HG03045 (cell line): ENCODE measurements around the gene PRSS33.

Experiments used
- ATAC-seq: cut with Tn5 transposase; IDR thresholded peaks from one replicate; pipeline ENCODE4 v1.9.1; 2021; ENCODE audit warnings: mild to moderate bottlenecking, moderate library complexity; ENCODE audit not compliant: unreplicated experiment

The PRSS33 gene

DNA sequence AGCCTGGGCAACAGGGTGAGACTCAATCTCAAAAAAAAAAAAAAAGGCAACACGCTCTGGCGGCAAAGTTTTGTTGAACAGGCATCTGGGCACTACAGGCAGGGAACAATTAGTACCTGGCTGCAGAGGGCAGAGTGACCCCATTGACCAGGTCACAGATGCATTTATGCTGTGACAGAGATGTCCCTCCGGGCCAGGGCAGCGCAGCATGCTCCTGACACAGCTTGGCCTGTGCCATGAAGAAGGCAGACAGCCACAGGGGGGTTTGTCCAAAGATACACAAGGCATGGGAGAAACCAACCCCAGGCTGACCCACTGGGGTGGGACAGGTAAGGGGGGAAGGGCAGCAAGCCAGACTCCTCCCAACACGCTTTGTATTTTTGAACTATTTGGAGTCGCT is 42.6 kb downstream of the PRSS33 start:
- no peak for ATAC-seq

DNA sequence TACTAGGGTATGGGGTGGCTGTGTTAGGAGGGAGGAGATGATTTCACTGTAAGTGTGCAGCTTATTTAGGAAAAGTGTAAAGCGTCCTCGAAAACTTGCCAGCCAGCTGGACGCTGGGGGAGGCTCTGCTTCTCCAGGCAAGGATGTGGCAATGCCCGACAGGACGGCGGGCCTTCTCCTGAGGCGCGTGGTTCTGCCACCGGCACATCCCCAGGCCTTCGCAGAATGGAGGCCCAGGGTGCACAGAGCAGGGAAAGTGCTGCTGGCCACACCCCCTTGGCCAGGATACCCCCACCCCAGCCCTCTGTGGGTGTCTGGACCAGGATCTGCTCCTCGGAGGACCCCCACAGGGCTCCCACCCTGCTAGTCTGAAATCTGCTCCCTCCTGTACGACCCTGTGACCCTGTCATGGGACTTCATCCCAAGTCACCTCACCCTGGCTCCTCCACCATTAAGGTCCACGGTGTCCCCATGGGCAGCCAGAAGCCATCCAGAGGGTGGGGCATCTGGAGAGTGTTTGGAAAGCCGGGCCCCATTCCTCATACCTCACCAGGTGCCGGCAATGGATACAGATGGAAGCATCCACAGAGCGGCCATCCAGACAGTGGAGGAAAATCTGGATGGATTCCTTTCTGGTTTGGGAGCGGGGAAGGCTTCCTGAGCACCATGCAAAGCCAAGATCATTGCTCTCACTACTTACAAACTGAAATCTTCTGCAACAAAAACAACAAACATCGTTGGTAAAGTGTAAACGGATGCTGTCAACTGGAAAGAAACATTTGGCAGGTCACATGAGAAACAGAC is 44.2 kb downstream of the PRSS33 start:
- ATAC-seq = no peak

DNA sequence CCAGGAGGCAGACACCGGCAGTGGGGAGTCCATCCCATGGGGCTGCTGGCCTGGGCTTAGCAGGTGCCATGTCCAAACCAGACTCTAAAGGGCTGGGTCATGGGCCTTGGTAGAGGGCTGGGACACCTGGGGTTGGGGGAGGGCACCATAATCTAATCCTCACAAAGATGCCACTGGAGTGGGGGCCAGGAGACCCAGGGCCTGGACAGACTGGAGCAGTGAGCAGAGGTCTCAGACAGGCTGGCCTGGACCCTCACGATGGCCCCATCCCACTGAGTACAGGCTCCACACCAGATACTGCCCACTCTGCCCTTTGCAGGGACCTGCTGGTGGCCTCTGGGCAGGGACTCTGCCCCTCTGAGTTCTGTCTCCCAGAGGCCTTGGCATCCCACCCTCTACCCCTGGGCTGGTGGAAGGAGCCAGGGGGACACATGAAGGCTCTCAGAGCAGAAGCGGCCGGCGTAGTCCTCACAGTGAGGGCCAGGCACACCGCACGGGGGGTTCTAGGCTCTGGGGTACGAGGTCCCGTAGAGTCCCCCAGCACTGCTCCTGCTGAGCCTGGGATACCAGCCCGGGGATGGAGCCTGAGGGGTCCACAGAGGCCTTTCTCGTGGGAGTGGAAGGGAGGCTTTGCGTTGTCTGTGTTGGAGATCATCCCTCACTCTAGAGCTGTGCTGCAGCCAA is 44.9 kb downstream of the PRSS33 start:
- ATAC-seq = no peak

DNA sequence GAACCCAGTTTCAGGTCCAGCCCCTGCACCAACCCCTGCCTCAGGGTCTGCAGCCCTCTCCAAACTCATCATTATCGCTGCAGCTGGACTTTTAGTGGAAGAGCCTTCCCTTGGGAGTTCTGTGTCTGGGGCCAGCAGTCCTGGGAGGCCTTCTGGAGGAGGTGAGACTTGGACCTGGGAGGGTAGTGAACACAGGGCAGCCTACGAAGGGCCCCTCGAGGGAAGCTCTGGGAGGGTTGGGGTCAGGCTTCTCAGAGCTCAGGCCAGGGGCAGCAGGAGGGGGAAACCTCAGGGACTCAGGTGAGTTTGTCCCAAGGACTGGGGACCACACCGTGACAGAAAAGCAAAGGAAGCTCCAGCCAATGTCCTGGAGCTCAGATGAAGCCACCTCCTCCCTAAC is 46.2 kb downstream of the PRSS33 start:
- ATAC-seq = no peak

- no peak for ATAC-seq
Observed at GRCh38 chr16:2740476-2740875, 46.9 kb downstream of the PRSS33 start.

- no peak for ATAC-seq
Observed at GRCh38 chr16:2739625-2740430, 47.5 kb downstream of the PRSS33 start.

GRCh38 chr16:2738615-2739014 is 48.7 kb downstream of the PRSS33 start:
- ATAC-seq = no peak

GRCh38 chr16:2737895-2738418 is 49.4 kb downstream of the PRSS33 start:
- no peak for ATAC-seq

DNA sequence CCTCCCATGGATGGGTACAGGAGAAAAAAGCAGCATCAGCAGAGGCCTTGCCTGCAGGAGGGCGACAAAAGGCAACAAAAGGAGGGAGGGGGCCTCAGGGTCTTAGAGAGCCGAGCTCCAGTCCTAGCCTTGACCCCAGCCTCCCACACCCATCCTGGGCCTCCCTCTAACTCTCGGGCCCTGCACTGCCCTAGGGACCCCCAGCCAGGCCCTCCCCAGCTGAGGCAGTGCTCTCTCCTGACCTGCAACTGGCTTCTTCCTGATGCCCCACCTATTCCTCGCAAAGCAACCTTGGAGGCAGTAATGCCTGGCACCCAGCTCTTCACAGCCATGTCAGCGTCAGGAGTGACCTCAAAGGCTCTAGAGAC is 50.1 kb downstream of the PRSS33 start:
- no peak for ATAC-seq

- no peak for ATAC-seq
Observed at GRCh38 chr16:2736476-2737237, 50.7 kb downstream of the PRSS33 start.

GRCh38 chr16:2734844-2735515 is 52.4 kb downstream of the PRSS33 start:
- no peak for ATAC-seq
